PC-3 (cell line): ENCODE measurements around the gene PLEKHM3. TPM values are rescaled to one million over a fixed set of nuclear protein-coding genes. Genes with fewer than 3 reads are reported as not detected.
A peak's percentile ranks its signal among the peaks of the same experiment; 100 is the strongest.

ENCODE experiments used
- ATAC-seq: fragments of 200-7000 bp; cut with Tn5 transposase; 2 replicates; pipeline ENCODE4 v1.9.1; 2020; ENCODE audit warnings: mild to moderate bottlenecking, moderate library complexity
- BruUV-seq: library from RNA; stranded (reverse); fragments of 400-500 nt; replicated peaks from 2 replicates; lab custom pipeline; 2021; lab: Mats Ljungman, UMichigan
- CTCF ChIA-PET: fragments of 300-600 bp; sonication (Branson Sonifier 250); formaldehyde crosslinking; loops from one replicate; lab custom pipeline; 2022; ENCODE audit warnings: antibody characterized with exemption; lab: Charles Lee
- POLR2A ChIA-PET: fragments of 300-600 bp; sonication (Branson Sonifier 250); formaldehyde crosslinking; loops from one replicate; lab custom pipeline; 2022; ENCODE audit warnings: antibody characterized with exemption; ENCODE audit not compliant: unreplicated experiment; lab: Charles Lee
- DNase-seq: peaks from one replicate; pipeline ENCODE4 v3.0.0-alpha.2; 2015
- H2AFZ ChIP-seq: fragments of 300-600 bp; sonication (generic); 2 replicates; pipeline ENCODE4 v1.6.0; 2016; ENCODE audit warnings: antibody characterized with exemption, low read length
- H3F3A ChIP-seq: fragments of 300-600 bp; sonication (generic); one replicate; pipeline ENCODE4 v1.6.0; 2017; ENCODE audit warnings: antibody characterized with exemption, low read length, control low read depth, mild to moderate bottlenecking; ENCODE audit not compliant: unreplicated experiment
- H3K27ac ChIP-seq: fragments of 300-600 bp; sonication (generic); 2 replicates; pipeline ENCODE4 v1.5.1; 2016; ENCODE audit warnings: mild to moderate bottlenecking, low read length
- H3K27me3 ChIP-seq: fragments of 300-600 bp; sonication (generic); 2 replicates; pipeline ENCODE4 v1.6.1; 2016; ENCODE audit warnings: low read length, mixed read lengths
- H3K36me3 ChIP-seq: fragments of 300-600 bp; sonication (generic); 2 replicates; pipeline ENCODE4 v1.6.1; 2016; ENCODE audit warnings: low read depth, mixed run types, low read length, mixed read lengths
- H3K4me1 ChIP-seq: fragments of 300-600 bp; sonication (generic); 2 replicates; pipeline ENCODE4 v1.5.1; 2016; ENCODE audit warnings: low read length; ENCODE audit not compliant: insufficient read depth
- H3K4me2 ChIP-seq: fragments of 300-600 bp; sonication (generic); 2 replicates; pipeline ENCODE4 v1.6.0; 2016; ENCODE audit warnings: low read length
- H3K4me3 ChIP-seq: fragments of 300-600 bp; sonication (generic); 2 replicates; pipeline ENCODE4 v1.5.1; 2016; ENCODE audit warnings: mild to moderate bottlenecking, low read length, mixed read lengths
- H3K79me2 ChIP-seq: fragments of 300-600 bp; sonication (generic); 2 replicates; pipeline ENCODE4 v1.6.1; 2017; ENCODE audit warnings: low read length, mixed read lengths
- H3K9ac ChIP-seq: fragments of 300-600 bp; sonication (generic); 2 replicates; pipeline ENCODE4 v1.6.0; 2016; ENCODE audit warnings: mild to moderate bottlenecking, low read length
- H3K9me2 ChIP-seq: fragments of 300-600 bp; sonication (generic); replicated peaks from 2 replicates; pipeline ENCODE4 v1.6.1; 2016; ENCODE audit warnings: mixed run types, low read length, mixed read lengths
- H3K9me3 ChIP-seq: fragments of 300-600 bp; sonication (generic); 2 replicates; pipeline ENCODE4 v1.6.1; 2016; ENCODE audit warnings: low read length, mixed read lengths
- H4K20me1 ChIP-seq: fragments of 300-600 bp; sonication (generic); 2 replicates; pipeline ENCODE4 v1.6.1; 2016; ENCODE audit warnings: low read length, mixed read lengths
- EZH2 ChIP-seq: fragments of 300-600 bp; sonication (generic); IDR thresholded peaks from one replicate; pipeline ENCODE4 v1.6.1; 2017; ENCODE audit warnings: antibody characterized with exemption, mild to moderate bottlenecking, low read length; ENCODE audit not compliant: unreplicated experiment
- EZH2phosphoT487 ChIP-seq: fragments of 300-600 bp; sonication (generic); IDR thresholded peaks from 2 replicates; pipeline ENCODE4 v1.6.1; 2018; ENCODE audit warnings: mild to moderate bottlenecking, antibody characterized with exemption, low read length, borderline replicate concordance
- intact Hi-C: fragments of 100-400 bp; cut with micrococcal nuclease; formaldehyde crosslinking; loops from 2 replicates; pipeline ENCODE4 v1.9.0; 2023
- total RNA-seq: library from RNA; depleted of rRNA; stranded (reverse); fragments of >200 nt; gene quantifications from 2 replicates; pipeline ENCODE4 v1.2.3, GENCODE V29; 2014
- TF ChIP-seq, protein P1 (sequence below): fragments of 300-600 bp; sonication (generic); conservative IDR thresholded peaks from 2 replicates; pipeline ENCODE4 v1.5.1; 2017; ENCODE audit warnings: antibody characterized with exemption, low read depth, mild to moderate bottlenecking, low read length

The PLEKHM3 gene
- total RNA-seq, 1 experiment from 2014 or later, result 5.9 TPM

DNA sequence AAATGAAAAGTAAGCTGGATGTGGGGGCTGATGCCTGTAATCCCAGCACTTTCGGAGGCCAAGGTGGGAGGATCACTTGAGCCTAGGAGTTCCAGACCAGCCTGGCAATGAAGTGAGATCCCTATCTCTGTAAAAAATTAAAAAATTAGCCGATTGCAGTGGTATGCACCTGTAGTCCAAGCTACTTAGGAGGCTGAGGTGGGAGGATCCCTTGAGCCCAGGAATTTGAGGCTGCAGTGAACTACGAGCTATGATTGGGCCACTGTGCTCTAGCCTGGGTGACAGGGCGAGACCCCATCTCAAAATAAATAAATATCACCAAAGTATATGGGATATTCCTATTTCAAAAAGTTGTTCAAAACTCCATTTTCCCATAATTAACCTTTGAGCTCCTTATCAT lies 154.5 kb downstream of the PLEKHM3 start:
- ChIA-PET CTCF (no interaction called here), POLR2A (no interaction called here)
- Histone ChIP-seq H3F3A (no peaks in the 10 kb centered on the region), H3K4me1 (peaks cover 19% of the 10 kb centered on the region), H3K4me2 (no peak overlapping the region), H3K9ac (no peak overlapping the region), H3K27ac (no peak overlapping the region), H3K4me3 (no peak overlapping the region), H3K36me3 (no peaks in the 10 kb centered on the region), H3K79me2 (no peaks in the 10 kb centered on the region), H4K20me1 (no peaks in the 10 kb centered on the region), H3K9me3 (no peaks in the 10 kb centered on the region), H3K9me2 (no peaks in the 10 kb centered on the region), H3K27me3 (no peaks in the 10 kb centered on the region), H2AFZ (no peak overlapping the region)
- DNase-seq (no peak), ATAC-seq (no peak)
- intact Hi-C loops, result no loop called here
- BruUV-seq, result no TSS peak
- TF ChIP-seq EZH2phosphoT487 (no peak), EZH2 (no peak)
- TF ChIP-seq, protein P1, sequence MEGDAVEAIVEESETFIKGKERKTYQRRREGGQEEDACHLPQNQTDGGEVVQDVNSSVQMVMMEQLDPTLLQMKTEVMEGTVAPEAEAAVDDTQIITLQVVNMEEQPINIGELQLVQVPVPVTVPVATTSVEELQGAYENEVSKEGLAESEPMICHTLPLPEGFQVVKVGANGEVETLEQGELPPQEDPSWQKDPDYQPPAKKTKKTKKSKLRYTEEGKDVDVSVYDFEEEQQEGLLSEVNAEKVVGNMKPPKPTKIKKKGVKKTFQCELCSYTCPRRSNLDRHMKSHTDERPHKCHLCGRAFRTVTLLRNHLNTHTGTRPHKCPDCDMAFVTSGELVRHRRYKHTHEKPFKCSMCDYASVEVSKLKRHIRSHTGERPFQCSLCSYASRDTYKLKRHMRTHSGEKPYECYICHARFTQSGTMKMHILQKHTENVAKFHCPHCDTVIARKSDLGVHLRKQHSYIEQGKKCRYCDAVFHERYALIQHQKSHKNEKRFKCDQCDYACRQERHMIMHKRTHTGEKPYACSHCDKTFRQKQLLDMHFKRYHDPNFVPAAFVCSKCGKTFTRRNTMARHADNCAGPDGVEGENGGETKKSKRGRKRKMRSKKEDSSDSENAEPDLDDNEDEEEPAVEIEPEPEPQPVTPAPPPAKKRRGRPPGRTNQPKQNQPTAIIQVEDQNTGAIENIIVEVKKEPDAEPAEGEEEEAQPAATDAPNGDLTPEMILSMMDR, result no peak

DNA sequence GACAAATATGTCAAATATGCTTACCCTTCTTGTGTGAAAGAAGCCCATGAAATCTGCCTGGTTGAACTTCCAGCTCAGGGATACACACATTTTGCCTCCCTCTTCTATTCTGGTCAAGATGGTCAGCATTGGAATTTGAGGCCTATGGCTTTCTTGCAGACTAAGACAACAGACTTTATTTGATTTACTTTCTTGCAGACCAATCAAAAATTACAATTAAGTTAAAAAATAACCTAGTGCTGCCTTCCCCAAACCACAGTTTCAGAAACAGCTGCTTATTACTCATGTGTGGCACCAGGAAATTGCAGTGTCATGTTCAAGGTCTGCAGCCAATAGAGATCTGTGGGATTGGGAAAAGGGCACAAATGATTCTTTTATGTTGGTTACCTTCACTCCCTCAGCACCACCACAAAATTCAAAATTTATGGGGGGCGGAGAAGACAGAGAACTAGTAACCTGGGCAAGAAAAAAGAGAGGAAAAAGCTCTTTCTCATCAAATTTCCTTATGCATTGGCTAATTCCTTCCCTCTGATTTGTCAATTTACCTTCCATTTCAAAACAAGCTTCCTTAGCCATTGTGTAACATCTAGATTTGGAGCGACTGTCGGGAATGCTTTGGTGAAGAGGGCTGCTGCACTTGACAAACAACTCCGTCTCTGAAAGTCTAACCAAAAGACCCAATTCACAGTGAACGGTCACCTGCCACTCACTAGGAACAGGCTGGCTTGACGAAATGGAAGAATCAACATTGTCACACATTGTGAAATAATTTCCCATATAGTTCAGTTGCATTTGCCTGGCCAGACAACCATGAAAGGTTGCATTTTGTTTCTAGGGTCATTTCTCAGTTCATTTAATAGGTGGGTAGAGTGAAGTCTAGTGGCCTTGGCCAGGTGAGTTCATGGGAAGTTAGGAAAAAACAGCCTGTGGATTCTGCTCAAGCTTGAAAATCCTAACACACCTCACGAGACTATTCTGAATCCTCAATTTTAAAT lies 155.2 kb downstream of the PLEKHM3 start:
- H3K9me2 ChIP-seq, result no peaks in the 10 kb centered on the region
- DNase-seq, result peak; percentile 57
- peak overlapping the region; percentile 32 for H3K4me2 ChIP-seq
- ATAC-seq, result peak; percentile 43
- no peaks in the 10 kb centered on the region for H3K79me2 ChIP-seq
- POLR2A ChIA-PET, result no interaction called here
- intact Hi-C loops, result no loop called here
- no peak overlapping the region for H3K4me3 ChIP-seq
- no peaks in the 10 kb centered on the region for H3K27me3 ChIP-seq
- H3F3A ChIP-seq, result no peaks in the 10 kb centered on the region
- H3K9ac ChIP-seq, result no peak overlapping the region
- H3K27ac ChIP-seq, result peak overlapping the region; percentile 39
- CTCF ChIA-PET, result interaction anchor here (0.7 kb wide), 1 partner anchor 124 kb away, joined by 4 read pairs; no protein-coding TSS in a partner anchor
- H2AFZ ChIP-seq, result peak overlapping the region; percentile 32; the same call in 1 of the 2 replicates
- no peaks in the 10 kb centered on the region for H3K36me3 ChIP-seq
- H4K20me1 ChIP-seq, result no peaks in the 10 kb centered on the region
- H3K4me1 ChIP-seq, result peaks cover 22% of the 10 kb centered on the region
- TF ChIP-seq EZH2, result no peak
- TF ChIP-seq, protein P1, result no peak
- no peaks in the 10 kb centered on the region for H3K9me3 ChIP-seq
- no TSS peak for BruUV-seq
